Inflammatory macrophage treated with lipopolysaccharide for 4 hours (primary cell): ENCODE data around the gene ATP1B3.
A peak's percentile ranks its signal among the peaks of the same experiment; 100 is the strongest.

Experiments used
- DNase-seq: peaks from one replicate; pipeline ENCODE4 v3.0.0-alpha.2; 2020

Gene ATP1B3

GRCh38 chr3:141860766-141861513 lies 15.5 kb upstream of the ATP1B3 start:
- no peak for DNase-seq

- no peak for DNase-seq
Measured at GRCh38 chr3:141862279-141862816, 14.1 kb upstream of the ATP1B3 start.

GRCh38 chr3:141863491-141863890 lies 13.0 kb upstream of the ATP1B3 start:
- DNase-seq = peak; percentile 98

- peak; percentile 87 for DNase-seq
Measured at GRCh38 chr3:141864281-141864970, 12.0 kb upstream of the ATP1B3 start.

GRCh38 chr3:141865101-141865500 lies 11.3 kb upstream of the ATP1B3 start:
- DNase-seq = no peak

- no peak for DNase-seq
Measured at GRCh38 chr3:141870091-141870687, 6.3 kb upstream of the ATP1B3 start.

GRCh38 chr3:141875374-141875892 lies 1.0 kb upstream of the ATP1B3 start:
- peak; percentile 83 for DNase-seq

GRCh38 chr3:141875893-141876380 lies 506 bp upstream of the ATP1B3 start:
- DNase-seq = peak; percentile 75

- DNase-seq = peak; percentile 83
Measured at GRCh38 chr3:141876891-141877621, 613 bp downstream of the ATP1B3 start.

GRCh38 chr3:141877911-141878310 lies 1.5 kb downstream of the ATP1B3 start:
- peak; percentile 14 for DNase-seq

GRCh38 chr3:141878326-141878725 lies 1.9 kb downstream of the ATP1B3 start:
- DNase-seq = peak; percentile 39

- DNase-seq = no peak
Measured at GRCh38 chr3:141878817-141879216, 2.4 kb downstream of the ATP1B3 start.

GRCh38 chr3:141881702-141882101 lies 5.3 kb downstream of the ATP1B3 start:
- no peak for DNase-seq

GRCh38 chr3:141887051-141887450 lies 10.6 kb downstream of the ATP1B3 start:
- no peak for DNase-seq

GRCh38 chr3:141888548-141888947 lies 12.1 kb downstream of the ATP1B3 start:
- DNase-seq = peak; percentile 40

GRCh38 chr3:141894524-141895176 lies 18.2 kb downstream of the ATP1B3 start:
- DNase-seq = peak; percentile 78

GRCh38 chr3:141895731-141896130 lies 19.3 kb downstream of the ATP1B3 start:
- no peak for DNase-seq

- DNase-seq = no peak
Measured at GRCh38 chr3:141898908-141899307, 22.5 kb downstream of the ATP1B3 start.

- DNase-seq = no peak
Measured at GRCh38 chr3:141900343-141900742, 23.9 kb downstream of the ATP1B3 start.

- no peak for DNase-seq
Measured at GRCh38 chr3:141901914-141902313, 25.5 kb downstream of the ATP1B3 start.

- DNase-seq = no peak
Measured at GRCh38 chr3:141904203-141904602, 27.8 kb downstream of the ATP1B3 start.

- no peak for DNase-seq
Measured at GRCh38 chr3:141905129-141905528, 28.7 kb downstream of the ATP1B3 start.
